ENCODE data around the gene GOLIM4.

The GOLIM4 gene

DNA sequence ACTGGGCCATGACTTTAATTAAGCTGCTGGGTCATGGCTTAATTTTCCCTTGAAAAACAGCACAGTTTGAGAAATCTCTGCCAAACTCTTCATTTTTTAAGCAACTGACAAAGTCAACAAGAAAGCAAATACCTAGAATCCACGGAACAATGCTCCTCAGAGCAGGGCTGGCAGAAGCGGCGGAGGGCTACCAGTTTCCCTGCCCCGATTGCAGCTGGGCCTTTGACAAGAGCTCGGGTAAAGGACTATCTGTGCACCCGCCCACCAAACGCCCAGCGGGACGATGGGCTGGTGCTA, 1.2 kb downstream of the GOLIM4 start:
- no peak for TF ChIP-seq TCF12 (IDR thresholded peaks at IDR 0.05; ENCODE audit: low read depth)
- no peak for TF ChIP-seq CREB1 (IDR thresholded peaks at IDR 0.05; ENCODE audit: low read depth)
- no peak for TF ChIP-seq ZBTB7A (IDR thresholded peaks at IDR 0.05; ENCODE audit: low read depth)
- no peak for TF ChIP-seq NFIC (IDR thresholded peaks at IDR 0.05)
- TF ChIP-seq FOXM1 (IDR thresholded peaks at IDR 0.05; ENCODE audit: borderline replicate concordance, low read depth), result no peak
- TF ChIP-seq, protein P1, sequence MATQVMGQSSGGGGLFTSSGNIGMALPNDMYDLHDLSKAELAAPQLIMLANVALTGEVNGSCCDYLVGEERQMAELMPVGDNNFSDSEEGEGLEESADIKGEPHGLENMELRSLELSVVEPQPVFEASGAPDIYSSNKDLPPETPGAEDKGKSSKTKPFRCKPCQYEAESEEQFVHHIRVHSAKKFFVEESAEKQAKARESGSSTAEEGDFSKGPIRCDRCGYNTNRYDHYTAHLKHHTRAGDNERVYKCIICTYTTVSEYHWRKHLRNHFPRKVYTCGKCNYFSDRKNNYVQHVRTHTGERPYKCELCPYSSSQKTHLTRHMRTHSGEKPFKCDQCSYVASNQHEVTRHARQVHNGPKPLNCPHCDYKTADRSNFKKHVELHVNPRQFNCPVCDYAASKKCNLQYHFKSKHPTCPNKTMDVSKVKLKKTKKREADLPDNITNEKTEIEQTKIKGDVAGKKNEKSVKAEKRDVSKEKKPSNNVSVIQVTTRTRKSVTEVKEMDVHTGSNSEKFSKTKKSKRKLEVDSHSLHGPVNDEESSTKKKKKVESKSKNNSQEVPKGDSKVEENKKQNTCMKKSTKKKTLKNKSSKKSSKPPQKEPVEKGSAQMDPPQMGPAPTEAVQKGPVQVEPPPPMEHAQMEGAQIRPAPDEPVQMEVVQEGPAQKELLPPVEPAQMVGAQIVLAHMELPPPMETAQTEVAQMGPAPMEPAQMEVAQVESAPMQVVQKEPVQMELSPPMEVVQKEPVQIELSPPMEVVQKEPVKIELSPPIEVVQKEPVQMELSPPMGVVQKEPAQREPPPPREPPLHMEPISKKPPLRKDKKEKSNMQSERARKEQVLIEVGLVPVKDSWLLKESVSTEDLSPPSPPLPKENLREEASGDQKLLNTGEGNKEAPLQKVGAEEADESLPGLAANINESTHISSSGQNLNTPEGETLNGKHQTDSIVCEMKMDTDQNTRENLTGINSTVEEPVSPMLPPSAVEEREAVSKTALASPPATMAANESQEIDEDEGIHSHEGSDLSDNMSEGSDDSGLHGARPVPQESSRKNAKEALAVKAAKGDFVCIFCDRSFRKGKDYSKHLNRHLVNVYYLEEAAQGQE (IDR thresholded peaks at IDR 0.05; ENCODE audit: low read depth), result no peak
- no peak for TF ChIP-seq CEBPB (IDR thresholded peaks at IDR 0.05)
- TF ChIP-seq EGR1 (IDR thresholded peaks at IDR 0.05), result no peak
- no peak for TF ChIP-seq YY1 (IDR thresholded peaks at IDR 0.05; ENCODE audit: low read depth)
- no peak for TF ChIP-seq TEAD4 (IDR thresholded peaks at IDR 0.05)
- TF ChIP-seq TAF1 (IDR thresholded peaks at IDR 0.05; ENCODE audit: low read depth), result no peak
- TF ChIP-seq USF1 (IDR thresholded peaks at IDR 0.05), result no peak
- TF ChIP-seq MAX (IDR thresholded peaks at IDR 0.05), result no peak
- TF ChIP-seq RAD21 (IDR thresholded peaks at IDR 0.05; ENCODE audit: low read depth), result no peak
- no peak for TF ChIP-seq EP300 (IDR thresholded peaks at IDR 0.05; ENCODE audit: borderline replicate concordance)

DNA sequence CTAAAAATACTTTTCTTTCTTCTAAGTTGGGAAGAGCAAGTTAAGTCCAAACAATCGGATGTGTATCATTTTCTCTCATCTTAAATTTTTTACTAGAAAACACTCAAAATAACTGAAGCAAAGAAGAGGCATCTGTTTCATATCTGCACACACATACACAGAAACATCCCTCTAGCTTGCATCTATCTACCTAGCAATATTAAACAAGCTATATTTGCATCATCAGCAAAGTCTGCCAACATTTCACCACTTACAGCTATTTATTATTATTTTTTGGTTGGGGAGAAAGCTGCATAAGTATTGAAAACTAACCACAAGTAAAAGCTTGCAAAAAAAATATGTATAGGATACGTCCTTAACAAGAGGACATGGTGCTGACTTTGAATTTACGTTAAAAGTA, 1.9 kb downstream of the GOLIM4 start:
- TF ChIP-seq YY1 (IDR thresholded peaks at IDR 0.05; ENCODE audit: low read depth) (no peak), FOXM1 (IDR thresholded peaks at IDR 0.05; ENCODE audit: borderline replicate concordance, low read depth) (no peak), TCF12 (IDR thresholded peaks at IDR 0.05; ENCODE audit: low read depth) (no peak), EGR1 (IDR thresholded peaks at IDR 0.05) (no peak), MAX (IDR thresholded peaks at IDR 0.05) (no peak), RAD21 (IDR thresholded peaks at IDR 0.05; ENCODE audit: low read depth) (no peak), TEAD4 (IDR thresholded peaks at IDR 0.05) (no peak), EP300 (IDR thresholded peaks at IDR 0.05; ENCODE audit: borderline replicate concordance) (no peak), ZBTB7A (IDR thresholded peaks at IDR 0.05; ENCODE audit: low read depth) (no peak)
- TF ChIP-seq, protein P1 (IDR thresholded peaks at IDR 0.05; ENCODE audit: low read depth), result no peak

DNA sequence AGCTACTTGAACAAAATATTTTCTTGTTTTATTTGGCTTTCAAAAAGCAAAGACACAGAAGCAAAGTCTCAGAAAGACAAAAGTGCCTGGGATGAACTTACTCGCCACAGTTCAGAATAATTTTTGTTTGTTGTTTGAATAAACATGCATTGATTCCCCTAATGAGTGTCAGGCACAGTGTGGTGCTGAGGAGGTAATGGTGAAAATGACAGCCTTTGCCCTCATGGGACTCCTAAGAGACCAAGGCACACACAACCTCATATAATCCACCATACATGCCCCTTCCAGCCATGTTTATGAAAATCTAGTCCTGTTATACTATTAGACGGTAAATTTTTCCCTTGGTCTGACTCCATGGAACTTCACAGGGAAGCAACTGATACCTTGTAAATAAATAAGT, 2.5 kb downstream of the GOLIM4 start:
- no peak for TF ChIP-seq NFIC (IDR thresholded peaks at IDR 0.05)
- no peak for TF ChIP-seq TAF1 (IDR thresholded peaks at IDR 0.05; ENCODE audit: low read depth)
- TF ChIP-seq USF1 (IDR thresholded peaks at IDR 0.05), result no peak
- no peak for TF ChIP-seq TCF12 (IDR thresholded peaks at IDR 0.05; ENCODE audit: low read depth)
- no peak for TF ChIP-seq RAD21 (IDR thresholded peaks at IDR 0.05; ENCODE audit: low read depth)
- TF ChIP-seq CEBPB (IDR thresholded peaks at IDR 0.05), result no peak
- TF ChIP-seq ZBTB7A (IDR thresholded peaks at IDR 0.05; ENCODE audit: low read depth), result no peak

DNA sequence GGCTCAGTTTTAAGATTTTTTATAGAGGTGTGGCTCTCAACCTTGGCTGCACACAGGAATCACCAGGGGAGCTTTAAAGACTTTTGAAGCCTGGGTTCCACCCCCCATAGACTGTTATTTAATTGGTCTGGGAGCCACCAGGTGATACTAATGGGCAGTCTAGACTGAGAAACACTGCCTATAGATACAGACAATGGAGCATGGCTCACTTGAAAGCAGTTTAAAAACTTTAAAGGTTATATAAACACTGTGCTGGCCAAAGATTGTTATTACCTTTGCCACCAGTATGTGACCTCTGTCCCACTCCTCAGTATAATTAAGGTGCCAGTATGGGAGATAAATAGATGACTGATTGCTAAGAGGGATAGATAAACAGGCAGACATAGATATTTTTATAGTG, 3.8 kb downstream of the GOLIM4 start:
- TF ChIP-seq USF1 (IDR thresholded peaks at IDR 0.05), result peak; percentile 56; the same call in 1 of the 2 replicates
- TF ChIP-seq, protein P1 (IDR thresholded peaks at IDR 0.05; ENCODE audit: low read depth), result no peak
- TF ChIP-seq CEBPB (IDR thresholded peaks at IDR 0.05), result no peak

- TF ChIP-seq CEBPB (IDR thresholded peaks at IDR 0.05) (no peak), EGR1 (IDR thresholded peaks at IDR 0.05) (no peak), EP300 (IDR thresholded peaks at IDR 0.05; ENCODE audit: borderline replicate concordance) (no peak), MAX (IDR thresholded peaks at IDR 0.05) (no peak; the same call in 1 of the 2 replicates), RAD21 (IDR thresholded peaks at IDR 0.05; ENCODE audit: low read depth) (no peak), FOXM1 (IDR thresholded peaks at IDR 0.05; ENCODE audit: borderline replicate concordance, low read depth) (no peak), NFIC (IDR thresholded peaks at IDR 0.05) (no peak), TAF1 (IDR thresholded peaks at IDR 0.05; ENCODE audit: low read depth) (no peak), CREB1 (IDR thresholded peaks at IDR 0.05; ENCODE audit: low read depth) (no peak), TCF12 (IDR thresholded peaks at IDR 0.05; ENCODE audit: low read depth) (no peak)
- TF ChIP-seq, protein P1 (IDR thresholded peaks at IDR 0.05; ENCODE audit: low read depth), result no peak
Measured at GRCh38 chr3:168091302-168091858, 4.3 kb downstream of the GOLIM4 start.

All from Ishikawa (cell line).